Measurements from ENCODE around the gene SAMM50. TPM values are rescaled to one million over a fixed set of nuclear protein-coding genes. Genes with fewer than 3 reads are reported as not detected.
A peak's percentile ranks its signal among the peaks of the same experiment; 100 is the strongest.

Gene SAMM50
- polyA plus RNA-seq (2013, experiment 1 of 2): 55.9 TPM
- polyA plus RNA-seq (2013, experiment 2 of 2): 48.0 TPM

GRCh38 chr22:43955040-43955882, at the start of gene SAMM50:
Gene SAMM50, plus strand, starts transcription at chr22:43955442. Its CDS starts 136 bp downstream, at chr22:43955578.
- H3K4me3 ChIP-seq (ENCODE audit: low read length): peak within 1 kb of the TSS; percentile 86
- no peaks in the 10 kb centered on the region; the same call in 1 of the 2 replicates for H3K36me3 ChIP-seq (ENCODE audit: insufficient read depth, low read length)
- peak within 1 kb of the TSS; percentile 77 for H3K27ac ChIP-seq (ENCODE audit: low read depth, low read length)
- WGBS: under 1% methylated on average over 74 of the region's 74 CpGs
- H3K27me3 ChIP-seq (ENCODE audit: insufficient read depth, low read length): no peaks in the 10 kb centered on the region; the same call in 1 of the 2 replicates
- H3K9me3 ChIP-seq (ENCODE audit: insufficient read depth, low read depth, low read length): no peaks in the 10 kb centered on the region
- H3K4me1 ChIP-seq (ENCODE audit: insufficient read depth, low read length): peaks cover 12% of the 10 kb centered on the region
- peak within 1 kb of the TSS; percentile 80 for H3K9ac ChIP-seq (ENCODE audit: low read depth, low read length)

GRCh38 chr22:43905681-43906080, 49.6 kb upstream of the SAMM50 start:
- Histone ChIP-seq H3K4me3 (ENCODE audit: low read length) (no peak overlapping the region), H3K9ac (ENCODE audit: low read depth, low read length) (no peak overlapping the region), H3K27me3 (ENCODE audit: insufficient read depth, low read length) (peaks cover 2% of the 10 kb centered on the region; the same call in 1 of the 2 replicates), H3K9me3 (ENCODE audit: insufficient read depth, low read depth, low read length) (no peaks in the 10 kb centered on the region), H3K36me3 (ENCODE audit: insufficient read depth, low read length) (no peaks in the 10 kb centered on the region), H3K27ac (ENCODE audit: low read depth, low read length) (no peak overlapping the region), H3K4me1 (ENCODE audit: insufficient read depth, low read length) (no peaks in the 10 kb centered on the region)
- 86% methylated on average over 7 of the region's 7 CpGs for WGBS

- H3K9me3 ChIP-seq (ENCODE audit: insufficient read depth, low read depth, low read length): no peaks in the 10 kb centered on the region
- H3K4me1 ChIP-seq (ENCODE audit: insufficient read depth, low read length): no peaks in the 10 kb centered on the region
- peaks cover 4% of the 10 kb centered on the region for H3K27me3 ChIP-seq (ENCODE audit: insufficient read depth, low read length)
- H3K9ac ChIP-seq (ENCODE audit: low read depth, low read length): no peak overlapping the region
- H3K4me3 ChIP-seq (ENCODE audit: low read length): no peak overlapping the region
- WGBS: 91% methylated on average over 1 of the region's 1 CpG
- H3K36me3 ChIP-seq (ENCODE audit: insufficient read depth, low read length): no peaks in the 10 kb centered on the region
- no peak overlapping the region for H3K27ac ChIP-seq (ENCODE audit: low read depth, low read length)
Measured at GRCh38 chr22:43909708-43910107, 45.5 kb upstream of the SAMM50 start.

GRCh38 chr22:43910178-43910695, 45.0 kb upstream of the SAMM50 start:
- H3K9ac ChIP-seq (ENCODE audit: low read depth, low read length): no peak overlapping the region
- H3K27me3 ChIP-seq (ENCODE audit: insufficient read depth, low read length): peaks cover 4% of the 10 kb centered on the region
- 69% methylated on average over 6 of the region's 6 CpGs for WGBS
- H3K4me1 ChIP-seq (ENCODE audit: insufficient read depth, low read length): no peaks in the 10 kb centered on the region
- H3K4me3 ChIP-seq (ENCODE audit: low read length): no peak overlapping the region
- H3K9me3 ChIP-seq (ENCODE audit: insufficient read depth, low read depth, low read length): no peaks in the 10 kb centered on the region
- no peak overlapping the region for H3K27ac ChIP-seq (ENCODE audit: low read depth, low read length)
- H3K36me3 ChIP-seq (ENCODE audit: insufficient read depth, low read length): no peaks in the 10 kb centered on the region

- H3K4me3 ChIP-seq (ENCODE audit: low read length): no peak overlapping the region
- H3K27me3 ChIP-seq (ENCODE audit: insufficient read depth, low read length): peaks cover 4% of the 10 kb centered on the region
- no peak overlapping the region for H3K9ac ChIP-seq (ENCODE audit: low read depth, low read length)
- 68% methylated on average over 4 of the region's 4 CpGs for WGBS
- H3K36me3 ChIP-seq (ENCODE audit: insufficient read depth, low read length): no peaks in the 10 kb centered on the region
- no peaks in the 10 kb centered on the region for H3K4me1 ChIP-seq (ENCODE audit: insufficient read depth, low read length)
- H3K27ac ChIP-seq (ENCODE audit: low read depth, low read length): no peak overlapping the region
- 0 out of 2 replicates have a peak, but pooled peaks cover 2% of the 10 kb centered on the region for H3K9me3 ChIP-seq (ENCODE audit: insufficient read depth, low read depth, low read length)
Measured at GRCh38 chr22:43911351-43911750, 43.9 kb upstream of the SAMM50 start.

GRCh38 chr22:43917521-43917920, 37.7 kb upstream of the SAMM50 start:
- Histone ChIP-seq H3K9me3 (ENCODE audit: insufficient read depth, low read depth, low read length) (0 out of 2 replicates have a peak, but pooled peaks cover 2% of the 10 kb centered on the region), H3K27ac (ENCODE audit: low read depth, low read length) (no peak overlapping the region), H3K9ac (ENCODE audit: low read depth, low read length) (no peak overlapping the region), H3K36me3 (ENCODE audit: insufficient read depth, low read length) (no peaks in the 10 kb centered on the region), H3K4me3 (ENCODE audit: low read length) (no peak overlapping the region), H3K4me1 (ENCODE audit: insufficient read depth, low read length) (peaks cover 8% of the 10 kb centered on the region), H3K27me3 (ENCODE audit: insufficient read depth, low read length) (peaks cover 2% of the 10 kb centered on the region; the same call in 1 of the 2 replicates)
- 94% methylated on average over 6 of the region's 6 CpGs for WGBS

GRCh38 chr22:43919106-43919973, 35.9 kb upstream of the SAMM50 start:
- H3K4me1 ChIP-seq (ENCODE audit: insufficient read depth, low read length): peaks cover 13% of the 10 kb centered on the region
- WGBS: 91% methylated on average over 16 of the region's 16 CpGs
- no peaks in the 10 kb centered on the region; the same call in 1 of the 2 replicates for H3K27me3 ChIP-seq (ENCODE audit: insufficient read depth, low read length)
- no peak overlapping the region for H3K27ac ChIP-seq (ENCODE audit: low read depth, low read length)
- H3K9me3 ChIP-seq (ENCODE audit: insufficient read depth, low read depth, low read length): 0 out of 2 replicates have a peak, but pooled peaks cover 2% of the 10 kb centered on the region
- no peaks in the 10 kb centered on the region for H3K36me3 ChIP-seq (ENCODE audit: insufficient read depth, low read length)
- no peak overlapping the region for H3K9ac ChIP-seq (ENCODE audit: low read depth, low read length)
- no peak overlapping the region for H3K4me3 ChIP-seq (ENCODE audit: low read length)

- Histone ChIP-seq H3K27ac (ENCODE audit: low read depth, low read length) (no peak overlapping the region), H3K4me1 (ENCODE audit: insufficient read depth, low read length) (peaks cover 27% of the 10 kb centered on the region), H3K36me3 (ENCODE audit: insufficient read depth, low read length) (peaks cover 3% of the 10 kb centered on the region; the same call in 1 of the 2 replicates), H3K9me3 (ENCODE audit: insufficient read depth, low read depth, low read length) (no peaks in the 10 kb centered on the region), H3K9ac (ENCODE audit: low read depth, low read length) (no peak overlapping the region), H3K27me3 (ENCODE audit: insufficient read depth, low read length) (no peaks in the 10 kb centered on the region; the same call in 1 of the 2 replicates), H3K4me3 (ENCODE audit: low read length) (no peak overlapping the region)
- WGBS: 87% methylated on average over 4 of the region's 4 CpGs
Measured at GRCh38 chr22:43921370-43921769, 33.9 kb upstream of the SAMM50 start.

GRCh38 chr22:43922123-43922522, 33.1 kb upstream of the SAMM50 start:
- peaks cover 27% of the 10 kb centered on the region for H3K4me1 ChIP-seq (ENCODE audit: insufficient read depth, low read length)
- no peaks in the 10 kb centered on the region for H3K9me3 ChIP-seq (ENCODE audit: insufficient read depth, low read depth, low read length)
- H3K4me3 ChIP-seq (ENCODE audit: low read length): no peak overlapping the region
- H3K27me3 ChIP-seq (ENCODE audit: insufficient read depth, low read length): no peaks in the 10 kb centered on the region; the same call in 1 of the 2 replicates
- H3K27ac ChIP-seq (ENCODE audit: low read depth, low read length): no peak overlapping the region
- H3K9ac ChIP-seq (ENCODE audit: low read depth, low read length): no peak overlapping the region
- peaks cover 10% of the 10 kb centered on the region for H3K36me3 ChIP-seq (ENCODE audit: insufficient read depth, low read length)
- 74% methylated on average over 3 of the region's 3 CpGs for WGBS

GRCh38 chr22:43923191-43923590, 32.1 kb upstream of the SAMM50 start:
- 4% methylated on average over 6 of the region's 13 CpGs for WGBS
- Histone ChIP-seq H3K27ac (ENCODE audit: low read depth, low read length) (peak overlapping the region; percentile 39; the same call in 1 of the 2 replicates), H3K4me1 (ENCODE audit: insufficient read depth, low read length) (peaks cover 27% of the 10 kb centered on the region), H3K9ac (ENCODE audit: low read depth, low read length) (peak overlapping the region; percentile 58), H3K4me3 (ENCODE audit: low read length) (peak overlapping the region; percentile 60), H3K36me3 (ENCODE audit: insufficient read depth, low read length) (peaks cover 20% of the 10 kb centered on the region), H3K9me3 (ENCODE audit: insufficient read depth, low read depth, low read length) (no peaks in the 10 kb centered on the region), H3K27me3 (ENCODE audit: insufficient read depth, low read length) (no peaks in the 10 kb centered on the region; the same call in 1 of the 2 replicates)

All from HUES64 (cell line).